Endodermal cell (in vitro differentiated cells): ENCODE results near the gene FNBP1. TPM values are rescaled to one million over a fixed set of nuclear protein-coding genes. Genes with fewer than 3 reads are reported as not detected.

ENCODE experiments used
- DNase-seq: peaks from one replicate; pipeline ENCODE4 v3.0.0-alpha.2; 2017
- H3K27ac ChIP-seq: 2 replicates; pipeline ENCODE4 v1.5.1; 2013; ENCODE audit warnings: mild to moderate bottlenecking, low read depth, low read length, moderate library complexity
- H3K27me3 ChIP-seq: 2 replicates; pipeline ENCODE4 v1.6.1; 2013; ENCODE audit warnings: mild to moderate bottlenecking, low read length, moderate library complexity; ENCODE audit not compliant: insufficient read depth, control insufficient read depth, poor library complexity, severe bottlenecking
- H3K36me3 ChIP-seq: 2 replicates; pipeline ENCODE4 v1.7.0; 2013; ENCODE audit warnings: mild to moderate bottlenecking, low read length, moderate library complexity; ENCODE audit not compliant: control insufficient read depth, insufficient read depth
- H3K4me1 ChIP-seq: one replicate; pipeline ENCODE4 v1.7.0; 2013; ENCODE audit warnings: low read length; ENCODE audit not compliant: control insufficient read depth, insufficient read depth
- H3K4me3 ChIP-seq: 2 replicates; pipeline ENCODE4 v1.5.1; 2013; ENCODE audit warnings: mild to moderate bottlenecking, low read length, moderate library complexity
- H3K9ac ChIP-seq: 2 replicates; pipeline ENCODE4 v1.6.1; 2013; ENCODE audit warnings: mild to moderate bottlenecking, low read length, moderate library complexity; ENCODE audit not compliant: poor library complexity, severe bottlenecking; ENCODE audit errors: extremely low read depth
- H3K9me3 ChIP-seq: 2 replicates; pipeline ENCODE4 v1.6.1; 2013; ENCODE audit warnings: mild to moderate bottlenecking, low read length, moderate library complexity; ENCODE audit not compliant: control insufficient read depth
- H3K27ac Mint-ChIP-seq: 2 replicates; pipeline ENCODE4 v1.8.0; 2020; ENCODE audit warnings: mixed read lengths
- H3K27me3 Mint-ChIP-seq: 2 replicates; pipeline ENCODE4 v1.8.0; 2021; ENCODE audit warnings: mild to moderate bottlenecking, mixed read lengths; ENCODE audit not compliant: insufficient read depth
- H3K36me3 Mint-ChIP-seq: 2 replicates; pipeline ENCODE4 v1.8.0; 2020; ENCODE audit warnings: low read depth, mixed read lengths
- H3K4me1 Mint-ChIP-seq: 2 replicates; pipeline ENCODE4 v1.8.0; 2020; ENCODE audit warnings: mixed read lengths
- H3K4me3 Mint-ChIP-seq: 2 replicates; pipeline ENCODE4 v1.8.0; 2020; ENCODE audit warnings: mild to moderate bottlenecking, moderate library complexity, mixed read lengths
- H3K9me3 Mint-ChIP-seq: 2 replicates; pipeline ENCODE4 v1.8.0; 2020; ENCODE audit warnings: mild to moderate bottlenecking, mixed read lengths
- CTCF ChIP-seq: fragments of 200-600 bp; sonication (generic); conservative IDR thresholded peaks from 2 replicates; pipeline ENCODE4 v1.5.0; 2021; ENCODE audit warnings: antibody characterized with exemption, mild to moderate bottlenecking
- WGBS, 2 experiments: methylation state at CpG; one replicate each; pipeline versions ENCODE4 v1.1.5 to v1.1.7; 2013; ENCODE audit warnings: missing lambda C conversion rate in 2 of 2, mixed read lengths in 1 of 2; ENCODE audit not compliant: insufficient coverage in 1 of 2, insufficient read length in 1 of 2; 5-methylcytosine and 5-hydroxymethylcytosine counted together
- total RNA-seq, 2 donors: library from RNA; stranded (reverse); fragmentation: NEBNext Ultra II Directional in 1 of 2; extraction: Animal tissue kit (Norgen Biotek cat#: 25700) in 1 of 2; gene quantifications; 2 replicates in 1 of 2; 3 replicates in 1 of 2; pipeline ENCODE4 v1.2.1, GENCODE V29; 2021

The FNBP1 gene
- total RNA-seq, 2 donors from 2014 or later: 41.4 to 43.3 TPM

DNA sequence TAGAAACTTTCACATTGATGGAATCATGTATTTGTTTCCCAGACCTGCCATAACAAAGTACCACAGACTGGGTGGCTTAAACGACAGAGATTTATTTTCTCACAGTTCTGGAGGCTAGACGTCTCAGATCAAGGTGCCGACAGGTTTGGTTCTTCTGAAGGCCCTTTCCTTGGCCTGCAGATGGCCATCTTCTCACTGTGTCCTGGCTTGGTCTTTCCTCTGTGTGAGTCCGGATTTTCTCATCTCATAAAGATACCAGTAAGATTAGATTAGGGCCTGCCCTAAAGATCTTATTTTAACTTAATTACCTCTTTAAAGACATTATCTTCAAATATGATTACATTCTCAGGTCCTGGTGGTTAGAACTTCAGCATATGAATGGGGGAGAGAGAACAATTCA is 201.9 kb downstream of the FNBP1 start:
- Mint-ChIP-seq H3K36me3 (peaks cover 7% of the 10 kb centered on the region), H3K27ac (no peak overlapping the region), H3K27me3 (no peaks in the 10 kb centered on the region), H3K4me3 (no peak overlapping the region), H3K4me1 (peaks cover 19% of the 10 kb centered on the region), H3K9me3 (no peaks in the 10 kb centered on the region)
- peak; percentile 31 for TF ChIP-seq CTCF
- 81 to 87% methylated on average over 3 to 4 of the region's 4 CpGs for WGBS, 2 experiments
- Histone ChIP-seq H3K9me3 (no peaks in the 10 kb centered on the region), H3K36me3 (peaks cover 6% of the 10 kb centered on the region), H3K4me1 (no peaks in the 10 kb centered on the region), H3K4me3 (no peak overlapping the region), H3K27ac (peak overlapping the region; percentile 60), H3K27me3 (no peaks in the 10 kb centered on the region), H3K9ac (no peak overlapping the region)
- DNase-seq: no peak

- H3K27me3 ChIP-seq: no peaks in the 10 kb centered on the region
- peaks cover 6% of the 10 kb centered on the region for H3K36me3 ChIP-seq
- 92 to 96% methylated on average over 5 to 8 of the region's 8 CpGs for WGBS, 2 experiments
- no peak for TF ChIP-seq CTCF
- H3K27ac Mint-ChIP-seq: no peak overlapping the region
- H3K27ac ChIP-seq: no peak overlapping the region
- no peak overlapping the region for H3K4me3 ChIP-seq
- H3K9me3 Mint-ChIP-seq: no peaks in the 10 kb centered on the region
- H3K4me1 ChIP-seq: no peaks in the 10 kb centered on the region
- H3K36me3 Mint-ChIP-seq: peaks cover 7% of the 10 kb centered on the region
- no peaks in the 10 kb centered on the region for H3K9me3 ChIP-seq
- H3K4me1 Mint-ChIP-seq: peaks cover 22% of the 10 kb centered on the region
- no peak overlapping the region for H3K9ac ChIP-seq
- no peak overlapping the region for H3K4me3 Mint-ChIP-seq
- peaks cover under 1% of the 10 kb centered on the region for H3K27me3 Mint-ChIP-seq
- no peak for DNase-seq
Observed at GRCh38 chr9:129840034-129840433, 203.0 kb downstream of the FNBP1 start.

DNA sequence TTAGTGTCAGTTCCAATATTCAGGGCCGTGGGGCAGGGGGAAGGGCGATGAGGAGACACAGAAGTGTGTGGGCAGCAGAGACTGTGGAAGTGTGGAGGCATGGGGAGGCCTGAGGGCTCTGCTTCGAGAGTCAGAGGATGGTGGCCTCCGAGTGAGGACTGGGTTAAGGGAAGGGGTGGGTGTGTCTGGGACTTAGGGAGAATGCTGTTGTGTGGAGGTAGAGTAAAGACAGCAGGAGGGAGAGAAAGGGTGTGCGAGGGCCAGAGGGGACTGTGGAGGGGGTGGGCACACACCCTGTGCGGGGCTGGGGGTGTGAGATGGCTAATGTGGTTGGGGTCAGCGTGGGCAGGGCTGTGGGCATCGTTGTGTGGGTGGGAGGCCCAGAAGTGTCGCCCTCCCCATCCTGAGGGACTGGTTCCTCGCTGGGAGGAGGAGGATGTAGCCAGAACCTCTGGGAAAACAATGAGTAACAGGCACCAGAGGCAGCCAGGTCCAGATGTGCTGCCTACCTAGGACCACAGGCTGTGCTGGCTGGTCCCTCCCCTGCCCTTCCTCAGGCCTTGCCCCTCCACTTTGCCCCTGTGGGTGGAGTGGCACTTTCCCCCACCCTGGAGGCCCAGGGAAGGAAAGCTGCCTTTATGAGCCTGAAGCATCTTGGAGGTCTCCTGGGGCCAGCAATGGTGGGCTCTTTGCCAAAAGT is 203.5 kb downstream of the FNBP1 start:
- no peak for DNase-seq
- no peak overlapping the region for H3K4me3 ChIP-seq
- no peak for TF ChIP-seq CTCF
- no peaks in the 10 kb centered on the region for H3K9me3 ChIP-seq
- WGBS, 2 experiments: 76 to 82% methylated on average over 2 to 10 of the region's 10 CpGs
- H3K36me3 Mint-ChIP-seq: peaks cover 7% of the 10 kb centered on the region
- no peaks in the 10 kb centered on the region for H3K27me3 ChIP-seq
- H3K27ac ChIP-seq: no peak overlapping the region
- H3K27ac Mint-ChIP-seq: no peak overlapping the region
- peaks cover 1% of the 10 kb centered on the region for H3K27me3 Mint-ChIP-seq
- H3K9me3 Mint-ChIP-seq: no peaks in the 10 kb centered on the region
- no peak overlapping the region for H3K9ac ChIP-seq
- H3K4me3 Mint-ChIP-seq: no peak overlapping the region
- peaks cover 6% of the 10 kb centered on the region for H3K36me3 ChIP-seq
- H3K4me1 ChIP-seq: no peaks in the 10 kb centered on the region
- H3K4me1 Mint-ChIP-seq: peaks cover 22% of the 10 kb centered on the region
